ENCODE results near the gene URI1. TPM values are rescaled to one million over a fixed set of nuclear protein-coding genes. Genes with fewer than 3 reads are reported as not detected.
"Not testable (repeated sequence)": the region's sequence is repeated elsewhere in the genome, so short reads cannot be mapped to it uniquely, and the experiment has no call there.

URI1 gene, protein sequence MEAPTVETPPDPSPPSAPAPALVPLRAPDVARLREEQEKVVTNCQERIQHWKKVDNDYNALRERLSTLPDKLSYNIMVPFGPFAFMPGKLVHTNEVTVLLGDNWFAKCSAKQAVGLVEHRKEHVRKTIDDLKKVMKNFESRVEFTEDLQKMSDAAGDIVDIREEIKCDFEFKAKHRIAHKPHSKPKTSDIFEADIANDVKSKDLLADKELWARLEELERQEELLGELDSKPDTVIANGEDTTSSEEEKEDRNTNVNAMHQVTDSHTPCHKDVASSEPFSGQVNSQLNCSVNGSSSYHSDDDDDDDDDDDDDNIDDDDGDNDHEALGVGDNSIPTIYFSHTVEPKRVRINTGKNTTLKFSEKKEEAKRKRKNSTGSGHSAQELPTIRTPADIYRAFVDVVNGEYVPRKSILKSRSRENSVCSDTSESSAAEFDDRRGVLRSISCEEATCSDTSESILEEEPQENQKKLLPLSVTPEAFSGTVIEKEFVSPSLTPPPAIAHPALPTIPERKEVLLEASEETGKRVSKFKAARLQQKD
- total RNA-seq = 60.4 and 74.9 TPM in 2 replicates

DNA sequence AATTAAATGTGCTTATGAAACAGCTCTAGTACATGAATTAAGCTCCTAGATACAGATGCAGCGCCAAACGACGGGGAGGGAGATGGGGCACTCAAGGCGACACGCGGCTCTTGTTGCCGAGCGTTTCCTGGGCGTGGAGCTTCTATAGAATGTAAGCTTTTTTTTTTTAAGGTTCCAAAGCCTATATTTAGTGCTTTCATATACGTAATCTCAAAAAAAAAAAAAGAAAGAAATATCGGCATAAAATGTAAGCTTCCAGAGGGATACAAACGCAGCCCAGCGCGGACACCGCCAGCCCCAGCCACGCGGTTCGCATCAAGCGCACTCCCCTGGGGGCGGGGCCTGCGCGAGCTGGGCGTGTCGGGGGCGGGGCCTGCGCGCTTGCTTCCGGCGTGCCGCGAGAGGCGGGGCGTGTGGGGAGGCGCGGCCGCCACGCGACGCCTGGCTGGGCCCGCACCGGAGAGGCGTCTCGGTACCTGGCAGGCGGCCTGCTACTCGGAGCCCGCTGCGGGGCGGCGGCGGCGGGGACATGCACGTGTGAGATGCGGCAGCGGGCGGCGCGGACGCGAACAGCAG lies at the start of gene URI1:
Gene URI1 (plus strand): TSS at position 412 of the 576 bp plus-strand sequence. CDS start 309 bp downstream, outside the sequence.
- DNase-seq (ENCODE audit: low read depth) = peak; percentile 23

DNA sequence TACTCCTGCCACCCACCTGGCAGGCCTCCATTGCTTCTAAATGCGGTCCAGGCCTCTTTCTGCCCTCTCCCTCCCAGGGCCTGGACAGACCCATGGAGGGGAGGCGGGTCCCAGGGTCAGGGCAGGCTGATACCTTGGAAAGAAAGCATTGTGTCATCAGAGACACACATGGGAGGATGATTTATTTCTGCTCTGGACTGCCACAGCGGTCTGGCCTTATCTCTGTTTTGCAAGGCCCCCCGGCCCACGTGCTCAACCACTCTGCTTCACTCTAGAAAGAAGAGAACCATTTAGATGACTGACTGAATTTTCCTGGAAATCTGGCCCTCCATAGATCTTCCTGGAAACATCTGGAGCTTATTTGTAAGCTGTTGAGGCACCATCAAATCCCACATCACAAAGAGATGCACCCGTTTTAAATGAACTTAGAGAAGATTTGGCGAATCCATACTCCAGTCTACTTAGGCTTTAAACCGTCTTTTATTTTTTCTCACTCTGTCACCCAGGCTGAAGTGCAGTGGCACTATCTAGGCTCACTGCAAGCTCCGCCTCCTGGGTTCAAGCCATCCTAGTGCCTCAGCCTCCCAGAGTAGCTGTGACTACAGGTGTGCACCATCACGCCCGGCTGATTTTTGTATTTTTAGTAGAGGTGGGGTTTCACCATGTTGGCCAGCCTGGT lies 48.3 kb upstream of the URI1 start:
- DNase-seq (ENCODE audit: low read depth) = no peak

GRCh38 chr19:29896802-29897201 lies 45.2 kb upstream of the URI1 start:
- DNase-seq (ENCODE audit: low read depth) = no peak

GRCh38 chr19:29897466-29897865 lies 44.6 kb upstream of the URI1 start:
- DNase-seq (ENCODE audit: low read depth) = no peak

DNA sequence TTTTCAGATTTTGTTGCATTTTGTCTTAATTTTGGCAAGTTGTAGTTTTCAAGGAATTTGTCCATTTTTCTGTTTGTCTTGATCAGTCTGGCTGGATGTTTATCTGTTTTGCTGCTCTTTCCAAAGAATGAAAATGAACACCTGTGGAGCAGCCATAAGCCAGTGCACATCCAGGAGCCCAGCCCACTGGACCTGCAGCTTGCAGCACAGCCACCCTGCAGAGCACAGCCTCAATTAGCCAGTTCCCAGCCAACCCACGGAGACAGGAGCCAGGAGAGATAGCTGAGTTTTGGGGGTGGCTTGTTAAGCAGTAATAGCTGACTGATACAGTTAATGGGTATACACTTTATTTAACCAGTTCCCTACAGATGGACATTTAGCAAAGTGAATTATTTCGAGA lies 38.0 kb upstream of the URI1 start:
- no peak for DNase-seq (ENCODE audit: low read depth)

GRCh38 chr19:29908963-29909944 lies 32.8 kb upstream of the URI1 start:
- no peak for DNase-seq (ENCODE audit: low read depth)

DNA sequence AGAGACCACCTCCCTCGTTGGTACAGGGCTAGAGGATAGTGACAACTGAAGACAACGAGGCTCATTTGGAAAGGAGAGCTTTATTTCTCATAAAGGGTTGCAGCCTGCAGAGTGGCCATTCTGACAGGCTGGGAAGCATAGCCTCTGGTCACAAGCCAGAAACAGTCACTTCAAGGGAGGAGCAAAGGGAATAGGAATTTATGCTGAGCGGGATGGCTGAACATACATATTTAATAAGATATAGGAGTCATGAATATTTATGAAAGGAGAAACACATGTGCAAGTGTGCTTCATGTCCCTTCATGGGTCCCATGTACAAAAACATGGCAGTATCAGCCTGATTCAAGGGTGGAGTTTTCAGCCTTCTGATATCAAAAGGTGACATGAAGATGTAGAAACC lies 27.1 kb upstream of the URI1 start:
- DNase-seq (ENCODE audit: low read depth) = no peak

DNA sequence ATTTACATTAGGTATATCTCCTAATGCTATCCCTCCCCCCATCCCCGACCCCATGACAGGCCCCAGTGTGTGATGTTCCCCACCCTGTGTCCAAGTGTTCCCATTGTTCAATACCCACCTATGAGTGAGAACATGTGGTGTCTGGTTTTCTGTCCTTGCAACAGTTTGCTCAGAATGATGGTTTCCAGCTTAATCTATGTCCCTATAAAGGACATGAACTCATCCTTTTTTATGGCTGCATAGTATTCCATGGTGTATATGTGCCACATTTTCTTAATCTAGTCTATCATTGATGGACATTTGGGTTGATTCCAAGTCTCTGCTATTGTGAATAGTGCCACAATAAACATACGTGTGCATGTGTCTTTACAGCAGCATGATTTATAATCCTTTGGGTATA lies 26.2 kb upstream of the URI1 start:
- DNase-seq (ENCODE audit: low read depth) = not testable (repeated sequence)

DNA sequence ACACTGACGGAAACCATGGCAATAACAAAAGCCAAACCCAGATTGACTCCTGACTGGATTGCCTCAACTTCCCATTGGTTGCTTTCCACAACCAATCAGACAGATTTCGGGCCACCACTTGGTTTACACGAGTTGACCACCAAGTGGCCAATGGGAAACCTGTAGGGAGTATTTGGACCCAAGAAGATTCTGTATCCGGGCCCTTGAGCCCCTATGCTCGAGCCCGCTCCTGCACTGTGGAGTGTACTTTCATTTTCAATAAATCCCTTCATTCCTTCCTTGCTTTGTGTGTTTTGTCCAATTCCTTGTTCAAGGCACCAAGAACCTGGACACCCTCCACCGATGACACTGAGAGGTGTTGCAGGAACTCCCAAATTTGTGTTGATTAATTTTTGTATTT lies 24.1 kb upstream of the URI1 start:
- DNase-seq (ENCODE audit: low read depth) = no peak

DNA sequence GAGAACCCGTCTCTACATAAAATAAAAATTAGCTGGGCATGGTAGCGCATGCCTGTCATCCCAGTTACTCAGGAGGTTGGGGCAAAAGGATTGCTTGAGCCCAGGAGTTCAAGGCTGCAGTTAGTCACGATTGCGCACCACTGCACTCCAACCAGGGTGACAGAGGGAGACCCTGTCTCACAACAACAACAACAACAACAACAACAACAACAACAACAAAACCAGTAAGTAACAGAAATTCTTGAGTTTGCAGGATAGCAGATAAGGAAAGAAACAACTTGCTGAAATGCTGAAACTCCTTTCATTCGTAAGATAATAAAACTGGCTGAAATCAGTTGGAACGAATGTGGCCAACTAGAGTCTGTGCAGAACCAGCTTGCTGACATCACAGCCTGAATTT lies 23.1 kb upstream of the URI1 start:
- no peak for DNase-seq (ENCODE audit: low read depth)

- DNase-seq (ENCODE audit: low read depth) = no peak
Observed at GRCh38 chr19:29922972-29923371, 19.1 kb upstream of the URI1 start.

DNA sequence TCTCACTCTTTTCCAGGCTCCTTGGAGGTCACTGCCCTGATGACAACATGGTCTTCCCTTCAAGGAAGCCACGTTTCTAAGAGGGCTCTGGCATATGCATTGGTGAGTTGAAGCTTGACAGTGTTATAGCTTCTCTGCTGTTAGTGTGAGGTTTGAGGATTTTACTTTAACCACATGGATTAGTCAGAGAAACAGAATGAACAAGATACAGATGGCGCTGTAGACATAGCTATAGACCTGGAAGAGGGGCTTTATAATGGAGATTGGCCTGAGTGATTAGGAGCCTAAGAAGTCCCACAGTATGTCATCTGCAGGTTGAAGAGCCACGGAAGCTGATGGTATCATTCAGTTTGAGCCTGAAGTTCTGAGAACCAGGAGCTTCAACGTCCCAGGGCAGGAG lies 18.4 kb upstream of the URI1 start:
- DNase-seq (ENCODE audit: low read depth) = no peak

DNA sequence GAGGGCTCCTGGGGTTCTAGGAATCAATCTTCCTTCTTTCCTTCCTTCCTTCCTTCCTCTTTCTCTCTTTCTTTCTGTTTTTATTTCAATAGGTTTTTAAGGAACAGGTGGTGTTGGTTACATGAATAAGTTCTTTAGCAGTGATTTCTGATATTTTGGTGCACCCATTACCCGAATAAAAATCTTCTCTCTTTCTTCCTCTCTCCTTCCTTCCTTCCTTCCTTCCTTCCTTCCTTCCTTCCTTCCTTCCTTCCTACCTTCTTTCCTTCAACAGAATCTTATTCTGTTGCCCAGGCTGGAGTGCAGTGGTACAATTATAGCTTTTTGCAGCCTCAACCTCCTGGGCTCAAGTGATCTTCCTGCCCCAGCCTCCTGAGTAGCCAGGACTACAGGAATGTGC lies 16.0 kb upstream of the URI1 start:
- DNase-seq (ENCODE audit: low read depth) = no peak

DNA sequence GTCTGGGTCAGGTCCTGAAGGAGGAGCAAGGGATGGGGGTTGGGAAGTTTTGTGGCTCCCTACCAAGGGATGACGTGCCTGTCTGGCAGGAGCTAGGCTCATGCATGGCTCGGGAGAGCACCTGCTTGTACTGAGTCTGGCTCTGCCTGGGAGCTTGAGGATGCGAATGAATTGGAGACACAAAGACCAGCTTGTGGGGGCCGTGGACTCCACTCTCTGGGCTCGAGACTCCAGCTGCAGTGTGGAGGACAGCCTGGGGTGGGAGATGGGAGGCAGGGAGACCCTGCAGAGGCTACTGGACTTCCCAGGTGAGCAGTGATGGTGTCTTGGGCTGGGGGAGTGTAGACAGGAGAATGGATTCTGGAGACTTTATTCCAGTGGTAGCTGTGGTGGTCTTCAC lies 15.2 kb upstream of the URI1 start:
- DNase-seq (ENCODE audit: low read depth) = no peak

- DNase-seq (ENCODE audit: low read depth) = no peak
Observed at GRCh38 chr19:29927944-29928625, 14.0 kb upstream of the URI1 start.

GRCh38 chr19:29928831-29929230 lies 13.2 kb upstream of the URI1 start:
- no peak for DNase-seq (ENCODE audit: low read depth)

DNA sequence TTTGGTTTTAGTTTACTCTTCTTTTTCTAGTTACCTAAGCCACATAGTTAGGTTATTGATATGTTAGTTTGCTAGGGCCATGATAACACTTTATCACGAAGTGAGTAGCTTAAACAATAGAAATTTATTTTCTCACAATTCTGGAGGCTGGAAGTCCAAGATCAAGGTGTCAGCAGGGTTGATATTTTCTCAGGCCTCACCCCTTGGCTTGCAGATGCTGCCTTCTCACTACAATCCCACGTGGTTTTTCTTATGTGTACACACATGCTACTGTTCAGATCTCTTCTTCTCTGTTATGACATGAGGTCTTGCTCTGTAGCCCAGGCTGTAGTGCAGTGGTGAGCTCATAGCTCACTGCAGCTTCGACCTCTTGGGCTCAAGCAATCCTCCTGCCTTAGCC lies 7.8 kb upstream of the URI1 start:
- no peak for DNase-seq (ENCODE audit: low read depth)

DNA sequence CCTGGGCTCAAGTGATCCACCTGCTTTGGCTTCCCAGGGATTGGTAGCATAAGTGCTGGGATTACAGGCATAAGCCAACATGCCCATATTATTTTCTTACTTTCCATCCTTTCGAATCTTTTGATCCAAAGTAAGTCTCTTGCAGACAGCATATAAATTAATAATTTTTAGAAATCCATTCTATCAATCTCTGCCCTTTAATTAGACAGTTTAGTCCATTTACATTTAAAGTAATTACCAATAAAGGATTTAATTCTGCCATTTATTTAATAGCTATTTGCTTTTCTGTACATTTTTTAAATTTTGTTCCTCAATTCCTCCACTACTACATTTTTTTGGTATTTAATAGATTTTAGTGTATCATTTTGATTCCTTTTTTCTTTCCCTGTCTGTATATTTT lies 7.3 kb upstream of the URI1 start:
- DNase-seq (ENCODE audit: low read depth) = no peak

GRCh38 chr19:29936409-29936808 lies 5.6 kb upstream of the URI1 start:
- no peak for DNase-seq (ENCODE audit: low read depth)

DNA sequence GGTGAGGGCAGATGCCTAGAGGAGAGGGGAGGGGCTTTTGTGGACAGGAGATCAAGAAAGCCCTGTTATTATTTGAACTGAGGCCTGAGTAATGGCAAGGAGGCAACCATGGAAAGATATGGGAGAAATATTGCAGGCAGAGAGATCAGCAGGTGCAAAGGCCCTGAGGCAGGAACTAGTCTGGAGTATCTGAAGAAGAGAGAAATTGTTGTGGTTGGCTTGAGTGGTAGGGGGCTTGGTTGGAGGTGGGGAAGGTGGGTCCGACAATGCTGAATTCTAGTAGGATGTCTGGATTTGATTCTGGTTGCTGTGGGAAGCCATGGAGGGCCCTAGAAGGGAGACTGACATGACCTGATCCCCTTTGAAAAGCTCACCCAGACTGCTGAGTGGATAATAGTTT lies 2.4 kb upstream of the URI1 start:
- DNase-seq (ENCODE audit: low read depth) = no peak

DNA sequence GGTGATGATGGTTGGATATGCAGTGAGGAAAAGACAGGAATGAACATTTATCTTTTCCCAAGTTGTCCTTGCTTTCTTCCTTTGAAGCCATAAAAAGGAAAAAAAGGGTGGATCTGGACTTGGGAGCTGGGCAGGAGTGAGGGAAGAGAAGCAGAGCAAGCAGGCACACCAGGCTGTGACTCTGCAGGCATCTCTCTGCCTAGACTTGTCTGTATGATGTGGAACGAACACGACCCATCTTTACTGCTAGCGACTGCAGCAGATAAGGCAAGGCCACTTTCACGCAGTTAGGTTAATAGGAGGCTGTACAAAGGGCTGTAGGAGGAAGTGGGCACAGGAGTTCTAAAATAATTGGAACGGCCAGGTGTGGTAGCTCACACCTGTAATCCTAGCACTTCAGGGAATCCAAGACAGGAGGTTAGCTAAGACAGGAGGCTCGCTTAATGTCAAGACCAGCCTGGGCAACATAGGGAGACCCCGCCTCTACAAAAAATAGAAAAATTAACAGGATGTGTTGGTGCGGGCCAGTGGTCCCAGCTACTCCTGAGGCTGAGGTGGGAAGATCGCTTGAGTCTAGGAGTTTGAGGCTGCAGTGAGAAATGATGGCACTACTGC lies 961 bp upstream of the URI1 start:
- no peak for DNase-seq (ENCODE audit: low read depth)
